GM12874 (cell line): ENCODE results near the gene ARNT2.

Source experiments
- CTCF ChIP-seq: IDR thresholded peaks from 2 replicates; pipeline ENCODE4 v1.5.1; 2011; ENCODE audit warnings: low read depth, mild to moderate bottlenecking, control low read depth, low read length, moderate library complexity; ENCODE audit not compliant: insufficient read depth

ARNT2 gene

GRCh38 chr15:80643431-80643951 lies 239.3 kb downstream of the ARNT2 start:
- TF ChIP-seq CTCF: no peak

- no peak for TF ChIP-seq CTCF
Observed at GRCh38 chr15:80645494-80646065, 241.4 kb downstream of the ARNT2 start.
